Measurements from ENCODE around the gene ALG14.
"Not testable (repeated sequence)": the region's sequence is repeated elsewhere in the genome, so short reads cannot be mapped to it uniquely, and the experiment has no call there.

Gene ALG14

GRCh38 chr1:94951509-94952208, 121.1 kb downstream of the ALG14 start:
- no peak for DNase-seq (ENCODE audit: low read depth)
- TF ChIP-seq CTCF (IDR thresholded peaks at IDR 0.05; ENCODE audit: control insufficient read depth, extremely low read depth, insufficient read depth): no peak
- no peak overlapping the region for H3K4me3 ChIP-seq (ENCODE audit: low read depth, low read length)

- DNase-seq (ENCODE audit: low read depth): no peak
Observed at GRCh38 chr1:94951046-94951445, 121.7 kb downstream of the ALG14 start.

GRCh38 chr1:94949681-94950661, 122.8 kb downstream of the ALG14 start:
- no peak for TF ChIP-seq CTCF (IDR thresholded peaks at IDR 0.05; ENCODE audit: control insufficient read depth, extremely low read depth, insufficient read depth)
- no peak overlapping the region for H3K4me3 ChIP-seq (ENCODE audit: low read depth, low read length)
- no peak for DNase-seq (ENCODE audit: low read depth)

More at GRCh38 chr1:94951046-94951445, 121.7 kb downstream of the ALG14 start:
- H3K4me3 ChIP-seq (ENCODE audit: low read depth, low read length): no peak overlapping the region
- TF ChIP-seq CTCF (IDR thresholded peaks at IDR 0.05; ENCODE audit: control insufficient read depth, extremely low read depth, insufficient read depth): no peak

- H3K4me3 ChIP-seq (ENCODE audit: low read depth, low read length): no peak overlapping the region
- TF ChIP-seq CTCF (IDR thresholded peaks at IDR 0.05; ENCODE audit: control insufficient read depth, extremely low read depth, insufficient read depth): no peak
- DNase-seq (ENCODE audit: low read depth): no peak
Observed at GRCh38 chr1:94947437-94947836, 125.3 kb downstream of the ALG14 start.

GRCh38 chr1:94946886-94947285, 125.9 kb downstream of the ALG14 start:
- TF ChIP-seq CTCF (IDR thresholded peaks at IDR 0.05; ENCODE audit: control insufficient read depth, extremely low read depth, insufficient read depth): no peak
- DNase-seq (ENCODE audit: low read depth): no peak
- H3K4me3 ChIP-seq (ENCODE audit: low read depth, low read length): no peak overlapping the region

GRCh38 chr1:94942171-94943128, 130.3 kb downstream of the ALG14 start:
- no peak overlapping the region for H3K4me3 ChIP-seq (ENCODE audit: low read depth, low read length)
- TF ChIP-seq CTCF (IDR thresholded peaks at IDR 0.05; ENCODE audit: control insufficient read depth, extremely low read depth, insufficient read depth): no peak
- DNase-seq (ENCODE audit: low read depth): no peak

GRCh38 chr1:94941480-94941879, 131.3 kb downstream of the ALG14 start:
- DNase-seq (ENCODE audit: low read depth): not testable (repeated sequence)

More at GRCh38 chr1:94941480-94941879, 131.3 kb downstream of the ALG14 start:
- H3K4me3 ChIP-seq (ENCODE audit: low read depth, low read length): not testable (repeated sequence)

All from LNCaP clone FGC (cell line).